Loucy (cell line): ENCODE measurements around the gene PRR22.

Experiments used
- H2AFZ ChIP-seq: fragments of 200-600 bp; sonication (generic); 2 replicates; pipeline ENCODE4 v1.6.0; 2016; ENCODE audit warnings: antibody characterized with exemption, mild to moderate bottlenecking, low read length, moderate library complexity
- H3F3A ChIP-seq: fragments of 200-600 bp; 2 replicates; pipeline ENCODE4 v1.6.0; 2016; ENCODE audit warnings: antibody characterized with exemption, low read depth, mild to moderate bottlenecking
- H3K27me3 ChIP-seq: fragments of 200-600 bp; sonication (generic); 2 replicates; pipeline ENCODE4 v1.6.1; 2014; ENCODE audit warnings: low read length, mild to moderate bottlenecking; ENCODE audit not compliant: insufficient read depth, poor library complexity, severe bottlenecking
- H3K36me3 ChIP-seq: fragments of 200-600 bp; sonication (generic); 2 replicates; pipeline ENCODE4 v1.6.1; 2016; ENCODE audit warnings: low read length; ENCODE audit not compliant: insufficient read depth
- H3K4me1 ChIP-seq: fragments of 200-600 bp; sonication (generic); 2 replicates; pipeline ENCODE4 v1.5.1; 2014; ENCODE audit warnings: low read length, mild to moderate bottlenecking; ENCODE audit not compliant: insufficient read depth, poor library complexity, severe bottlenecking
- H3K4me2 ChIP-seq: fragments of 200-600 bp; sonication (generic); 2 replicates; pipeline ENCODE4 v1.6.0; 2014; ENCODE audit warnings: antibody characterized with exemption, low read length, low read depth, mild to moderate bottlenecking; ENCODE audit not compliant: poor library complexity, severe bottlenecking
- H3K4me3 ChIP-seq: fragments of 200-600 bp; sonication (generic); 2 replicates; pipeline ENCODE4 v1.5.1; 2014; ENCODE audit warnings: low read length, mild to moderate bottlenecking, mixed read lengths; ENCODE audit not compliant: poor library complexity, severe bottlenecking
- H3K79me2 ChIP-seq: fragments of 200-600 bp; sonication (generic); 2 replicates; pipeline ENCODE4 v1.6.1; 2014; ENCODE audit warnings: low read length; ENCODE audit not compliant: insufficient read depth
- H3K9ac ChIP-seq: fragments of 200-600 bp; sonication (generic); 2 replicates; pipeline ENCODE4 v1.6.0; 2014; ENCODE audit warnings: mild to moderate bottlenecking, low read depth, low read length, moderate library complexity; ENCODE audit not compliant: poor library complexity, severe bottlenecking
- H3K9me2 ChIP-seq: fragments of 200-600 bp; sonication (generic); replicated peaks from 2 replicates; pipeline ENCODE4 v1.6.1; 2016; ENCODE audit warnings: low read depth, low read length, mixed read lengths
- H3K9me3 ChIP-seq: fragments of 200-600 bp; sonication (generic); 2 replicates; pipeline ENCODE4 v1.6.1; 2014; ENCODE audit warnings: mild to moderate bottlenecking, antibody characterized with exemption, low read length, low read depth; ENCODE audit not compliant: insufficient read depth
- H4K20me1 ChIP-seq: fragments of 200-600 bp; sonication (generic); 2 replicates; pipeline ENCODE4 v1.6.0; 2014; ENCODE audit warnings: antibody characterized with exemption, low read length, mild to moderate bottlenecking; ENCODE audit not compliant: insufficient read depth, poor library complexity, severe bottlenecking
- EZH2phosphoT487 ChIP-seq: fragments of 200-600 bp; IDR thresholded peaks from 2 replicates; pipeline ENCODE4 v1.6.1; 2018; ENCODE audit warnings: antibody characterized with exemption, mild to moderate bottlenecking, moderate library complexity, borderline replicate concordance
- TF ChIP-seq, protein P1 (sequence below): fragments of 200-600 bp; sonication (generic); conservative IDR thresholded peaks from 2 replicates; pipeline ENCODE4 v1.5.1; 2014; ENCODE audit warnings: mild to moderate bottlenecking, antibody characterized with exemption, low read length

The PRR22 gene

DNA sequence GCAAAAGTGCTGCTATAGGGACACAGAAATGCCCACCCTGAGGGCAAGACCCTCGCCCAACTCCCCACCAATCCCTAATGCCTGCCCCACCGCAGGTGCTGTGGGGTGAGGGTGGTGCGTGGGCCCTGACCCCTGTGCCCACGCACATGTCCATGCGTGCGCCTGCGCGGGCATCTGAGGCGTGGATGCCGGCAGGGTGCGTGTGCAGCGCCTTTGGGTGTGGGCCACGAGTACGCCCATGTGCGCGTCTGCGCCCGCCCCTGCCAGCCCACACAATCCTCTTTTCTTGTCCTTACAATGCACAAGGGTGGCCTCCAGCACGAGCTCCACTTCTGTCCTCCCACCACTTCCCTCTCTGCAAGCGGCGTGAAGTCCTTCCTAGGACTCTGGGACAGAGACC lies 40.6 kb upstream of the PRR22 start:
- Histone ChIP-seq H3K9me2 (no peaks in the 10 kb centered on the region), H2AFZ (no peak overlapping the region), H3K9me3 (no peaks in the 10 kb centered on the region), H3K4me3 (no peak overlapping the region), H3K9ac (no peak overlapping the region), H3K36me3 (no peaks in the 10 kb centered on the region), H4K20me1 (no peaks in the 10 kb centered on the region), H3F3A (no peaks in the 10 kb centered on the region), H3K27me3 (no peaks in the 10 kb centered on the region), H3K79me2 (no peaks in the 10 kb centered on the region), H3K4me1 (peaks cover 10% of the 10 kb centered on the region), H3K4me2 (no peak overlapping the region)
- TF ChIP-seq, protein P1, sequence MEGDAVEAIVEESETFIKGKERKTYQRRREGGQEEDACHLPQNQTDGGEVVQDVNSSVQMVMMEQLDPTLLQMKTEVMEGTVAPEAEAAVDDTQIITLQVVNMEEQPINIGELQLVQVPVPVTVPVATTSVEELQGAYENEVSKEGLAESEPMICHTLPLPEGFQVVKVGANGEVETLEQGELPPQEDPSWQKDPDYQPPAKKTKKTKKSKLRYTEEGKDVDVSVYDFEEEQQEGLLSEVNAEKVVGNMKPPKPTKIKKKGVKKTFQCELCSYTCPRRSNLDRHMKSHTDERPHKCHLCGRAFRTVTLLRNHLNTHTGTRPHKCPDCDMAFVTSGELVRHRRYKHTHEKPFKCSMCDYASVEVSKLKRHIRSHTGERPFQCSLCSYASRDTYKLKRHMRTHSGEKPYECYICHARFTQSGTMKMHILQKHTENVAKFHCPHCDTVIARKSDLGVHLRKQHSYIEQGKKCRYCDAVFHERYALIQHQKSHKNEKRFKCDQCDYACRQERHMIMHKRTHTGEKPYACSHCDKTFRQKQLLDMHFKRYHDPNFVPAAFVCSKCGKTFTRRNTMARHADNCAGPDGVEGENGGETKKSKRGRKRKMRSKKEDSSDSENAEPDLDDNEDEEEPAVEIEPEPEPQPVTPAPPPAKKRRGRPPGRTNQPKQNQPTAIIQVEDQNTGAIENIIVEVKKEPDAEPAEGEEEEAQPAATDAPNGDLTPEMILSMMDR: no peak
- TF ChIP-seq EZH2phosphoT487: no peak

DNA sequence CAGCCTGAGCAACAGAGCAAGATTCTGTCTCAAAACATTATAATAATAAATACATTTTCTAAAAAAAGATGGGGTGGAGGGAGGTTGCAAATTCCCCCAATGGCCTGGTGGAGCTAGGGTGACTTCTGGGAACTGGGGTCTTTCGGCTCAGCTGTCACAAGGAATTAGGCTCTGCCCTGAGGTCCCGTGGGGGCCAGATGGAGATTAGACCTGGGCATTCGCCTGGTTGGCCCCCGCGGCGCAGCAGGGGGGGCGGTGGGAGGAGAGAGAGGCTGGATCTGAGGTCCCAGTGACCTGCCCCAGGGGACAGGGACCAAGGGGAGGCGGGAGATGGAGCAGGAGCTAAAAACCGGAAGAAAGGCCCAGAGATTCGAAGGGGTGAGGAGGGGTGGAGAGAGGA lies 40.2 kb upstream of the PRR22 start:
- no peak overlapping the region for H3K9ac ChIP-seq
- H3K9me2 ChIP-seq: no peaks in the 10 kb centered on the region
- H3K27me3 ChIP-seq: no peaks in the 10 kb centered on the region
- H3K79me2 ChIP-seq: no peaks in the 10 kb centered on the region
- no peaks in the 10 kb centered on the region for H3K36me3 ChIP-seq
- no peaks in the 10 kb centered on the region for H3K9me3 ChIP-seq
- no peaks in the 10 kb centered on the region for H4K20me1 ChIP-seq
- peaks cover 10% of the 10 kb centered on the region for H3K4me1 ChIP-seq
- no peak overlapping the region for H3K4me2 ChIP-seq
- no peak for TF ChIP-seq EZH2phosphoT487
- TF ChIP-seq, protein P1: no peak
- H3F3A ChIP-seq: no peaks in the 10 kb centered on the region
- no peak overlapping the region for H2AFZ ChIP-seq
- H3K4me3 ChIP-seq: no peak overlapping the region

DNA sequence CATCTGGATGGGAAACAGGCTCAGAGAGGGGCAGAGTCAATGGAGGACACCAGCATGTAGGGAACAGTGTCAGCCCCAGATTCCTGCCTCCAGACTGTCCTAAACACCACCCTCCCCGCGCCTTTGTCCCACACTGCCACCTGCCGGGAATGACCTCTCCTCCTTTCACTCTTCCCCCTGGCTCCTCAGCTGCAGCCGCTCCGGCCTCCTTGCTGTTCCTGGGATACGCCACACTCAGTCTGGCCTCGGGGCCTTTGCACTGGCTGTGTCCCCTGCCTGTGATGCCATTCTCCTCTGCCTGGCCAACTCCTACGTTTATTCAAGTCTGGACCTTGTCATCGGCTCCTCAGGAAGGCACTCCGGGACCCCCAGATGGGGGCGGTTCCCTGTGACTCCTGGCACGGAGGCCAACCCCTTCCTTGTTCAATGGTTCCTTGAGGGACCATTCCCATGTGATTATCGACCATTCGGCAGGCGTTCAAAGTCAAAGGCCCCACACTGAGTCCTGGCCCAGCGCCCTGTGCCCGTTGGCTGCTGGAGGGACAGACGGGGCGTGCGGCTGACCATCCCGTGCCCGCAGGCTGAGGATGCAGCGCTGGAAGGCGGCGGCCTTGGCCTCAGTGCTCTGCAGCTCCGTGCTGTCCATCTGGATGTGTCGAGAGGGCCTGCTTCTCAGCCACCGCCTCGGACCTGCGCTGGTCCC lies 39.2 kb upstream of the PRR22 start:
- no peak for TF ChIP-seq EZH2phosphoT487
- TF ChIP-seq, protein P1: peak; percentile 46
- H4K20me1 ChIP-seq: no peaks in the 10 kb centered on the region

More for the DNA sequence above, 39.2 kb upstream of the PRR22 start:
- Histone ChIP-seq H3K4me1 (peaks cover 10% of the 10 kb centered on the region), H3K4me2 (no peak overlapping the region), H2AFZ (no peak overlapping the region), H3K9me3 (no peaks in the 10 kb centered on the region), H3K9me2 (no peaks in the 10 kb centered on the region), H3K36me3 (no peaks in the 10 kb centered on the region), H3K4me3 (no peak overlapping the region), H3K79me2 (no peaks in the 10 kb centered on the region), H3K27me3 (no peaks in the 10 kb centered on the region), H3F3A (no peaks in the 10 kb centered on the region), H3K9ac (no peak overlapping the region)
